Dendritic cell treated with granulocyte-macrophage colony-stimulating factor and Interleukin-4, amounts not matched to agents 40 ng/mL and 50 ng/mL, for 4 days (primary cell): ENCODE results near the gene ADGRE3.
A peak's percentile ranks its signal among the peaks of the same experiment; 100 is the strongest.

Source experiments
- H3K27ac Mint-ChIP-seq: one replicate; pipeline ENCODE4 v1.8.0; 2022; ENCODE audit warnings: mild to moderate bottlenecking, mixed read lengths
- H3K27me3 Mint-ChIP-seq: one replicate; pipeline ENCODE4 v1.8.0; 2022; ENCODE audit warnings: mild to moderate bottlenecking, mixed read lengths
- H3K36me3 Mint-ChIP-seq: one replicate; pipeline ENCODE4 v1.8.0; 2022; ENCODE audit warnings: low read depth, mixed read lengths
- H3K4me1 Mint-ChIP-seq: one replicate; pipeline ENCODE4 v1.8.0; 2022; ENCODE audit warnings: low read depth, mixed read lengths
- H3K4me3 Mint-ChIP-seq: one replicate; pipeline ENCODE4 v1.8.0; 2022; ENCODE audit warnings: mild to moderate bottlenecking, moderate library complexity, mixed read lengths
- H3K9me3 Mint-ChIP-seq: one replicate; pipeline ENCODE4 v1.8.0; 2022; ENCODE audit warnings: mixed read lengths
- intact Hi-C: fragments of 100-400 bp; cut with micrococcal nuclease; formaldehyde crosslinking; loops from one replicate; pipeline ENCODE4 v1.15.0; 2022

The ADGRE3 gene, protein sequence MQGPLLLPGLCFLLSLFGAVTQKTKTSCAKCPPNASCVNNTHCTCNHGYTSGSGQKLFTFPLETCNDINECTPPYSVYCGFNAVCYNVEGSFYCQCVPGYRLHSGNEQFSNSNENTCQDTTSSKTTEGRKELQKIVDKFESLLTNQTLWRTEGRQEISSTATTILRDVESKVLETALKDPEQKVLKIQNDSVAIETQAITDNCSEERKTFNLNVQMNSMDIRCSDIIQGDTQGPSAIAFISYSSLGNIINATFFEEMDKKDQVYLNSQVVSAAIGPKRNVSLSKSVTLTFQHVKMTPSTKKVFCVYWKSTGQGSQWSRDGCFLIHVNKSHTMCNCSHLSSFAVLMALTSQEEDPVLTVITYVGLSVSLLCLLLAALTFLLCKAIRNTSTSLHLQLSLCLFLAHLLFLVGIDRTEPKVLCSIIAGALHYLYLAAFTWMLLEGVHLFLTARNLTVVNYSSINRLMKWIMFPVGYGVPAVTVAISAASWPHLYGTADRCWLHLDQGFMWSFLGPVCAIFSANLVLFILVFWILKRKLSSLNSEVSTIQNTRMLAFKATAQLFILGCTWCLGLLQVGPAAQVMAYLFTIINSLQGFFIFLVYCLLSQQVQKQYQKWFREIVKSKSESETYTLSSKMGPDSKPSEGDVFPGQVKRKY

DNA sequence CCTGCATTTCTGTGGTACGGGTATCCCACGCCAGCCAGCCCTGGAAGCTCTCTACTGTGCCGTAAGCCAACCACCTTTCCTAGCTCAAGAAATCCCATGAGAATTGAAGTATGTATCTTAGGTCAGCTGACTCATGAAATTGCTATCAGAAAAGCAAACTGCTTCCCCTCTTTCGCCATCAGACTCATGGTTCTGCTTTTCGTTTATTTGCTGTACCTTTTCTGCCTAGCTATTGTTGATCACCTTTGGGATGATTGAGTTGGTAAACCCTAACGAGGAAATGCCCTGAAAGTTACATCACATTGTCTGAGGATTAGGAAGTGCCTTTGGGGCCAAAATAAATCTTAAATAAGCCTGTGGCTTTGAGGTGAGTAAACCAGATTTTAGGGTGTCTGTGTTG lies at the start of gene ADGRE3:
ADGRE3 (minus strand) TSS at position 81 of the 400 bp plus-strand sequence; CDS start at position 7, 74 bp downstream.
- Mint-ChIP-seq H3K27ac (no peak within 1 kb of the TSS), H3K27me3 (no peaks in the 10 kb centered on the region), H3K4me1 (peaks cover 43% of the 10 kb centered on the region), H3K9me3 (no peaks in the 10 kb centered on the region), H3K36me3 (no peaks in the 10 kb centered on the region), H3K4me3 (no peak within 1 kb of the TSS)
- intact Hi-C loops = no loop called here

DNA sequence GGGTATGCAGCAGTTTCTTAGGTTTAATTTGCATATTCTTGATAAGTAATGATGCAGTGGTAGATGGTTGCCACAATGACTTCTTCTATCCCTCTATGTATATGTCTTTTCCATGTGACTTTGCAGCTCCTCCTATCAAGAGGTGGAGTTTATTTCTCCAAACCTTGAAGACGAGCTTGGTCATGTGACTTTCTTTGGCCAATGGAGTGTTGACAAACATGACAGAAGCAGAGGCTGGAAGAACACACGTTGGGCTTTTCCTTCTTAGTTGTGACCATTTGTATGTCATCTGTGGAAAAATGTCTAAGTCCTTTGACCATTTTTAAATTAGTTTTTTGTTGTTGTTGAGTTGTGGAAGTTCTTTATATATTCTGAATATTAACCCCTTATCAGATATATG lies 47.5 kb upstream of the ADGRE3 start:
- no peak overlapping the region for H3K27ac Mint-ChIP-seq
- H3K9me3 Mint-ChIP-seq = peaks cover 92% of the 10 kb centered on the region
- H3K36me3 Mint-ChIP-seq = peaks cover 70% of the 10 kb centered on the region
- H3K4me1 Mint-ChIP-seq = no peaks in the 10 kb centered on the region
- intact Hi-C loops = no loop called here
- H3K27me3 Mint-ChIP-seq = no peaks in the 10 kb centered on the region
- H3K4me3 Mint-ChIP-seq = no peak overlapping the region

DNA sequence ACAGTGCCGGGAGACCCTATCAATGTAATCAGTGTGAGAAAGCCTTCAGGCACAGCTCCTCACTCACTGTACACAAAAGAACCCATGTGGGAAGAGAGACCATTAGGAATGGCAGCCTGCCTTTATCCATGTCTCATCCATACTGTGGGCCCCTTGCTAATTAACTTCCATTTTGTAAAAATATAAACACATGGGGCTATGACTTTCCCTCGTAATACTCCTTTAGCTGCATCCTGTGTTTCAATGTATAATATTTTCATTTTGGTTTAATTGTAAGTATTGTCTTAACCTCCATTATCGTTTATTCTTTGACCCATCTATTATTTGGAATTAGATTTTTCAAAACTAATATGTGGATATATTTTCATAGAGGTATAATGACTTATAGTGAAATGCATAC lies 44.5 kb upstream of the ADGRE3 start:
- Mint-ChIP-seq H3K27me3 (no peaks in the 10 kb centered on the region), H3K4me1 (no peaks in the 10 kb centered on the region), H3K36me3 (peaks cover 98% of the 10 kb centered on the region), H3K4me3 (no peak overlapping the region), H3K27ac (no peak overlapping the region), H3K9me3 (peaks cover 92% of the 10 kb centered on the region)
- intact Hi-C loops = no loop called here

DNA sequence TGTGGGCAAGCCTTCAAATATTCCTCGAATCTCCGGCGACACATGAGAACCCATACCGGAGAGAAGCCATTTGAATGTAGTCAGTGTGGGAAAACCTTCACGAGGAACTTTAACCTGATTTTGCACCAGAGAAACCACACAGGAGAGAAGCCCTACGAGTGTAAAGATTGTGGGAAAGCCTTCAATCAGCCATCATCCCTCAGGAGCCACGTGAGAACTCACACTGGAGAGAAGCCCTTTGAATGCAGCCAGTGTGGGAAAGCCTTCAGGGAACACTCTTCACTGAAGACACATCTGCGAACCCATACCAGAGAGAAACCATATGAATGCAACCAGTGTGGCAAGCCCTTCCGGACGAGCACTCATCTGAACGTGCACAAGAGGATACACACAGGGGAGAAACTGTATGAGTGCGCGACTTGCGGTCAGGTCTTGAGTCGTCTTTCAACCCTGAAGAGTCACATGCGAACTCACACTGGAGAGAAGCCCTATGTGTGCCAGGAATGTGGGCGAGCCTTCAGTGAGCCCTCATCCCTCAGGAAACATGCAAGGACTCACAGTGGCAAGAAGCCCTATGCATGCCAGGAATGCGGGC lies 44.0 kb upstream of the ADGRE3 start:
- Mint-ChIP-seq H3K9me3 (peaks cover 92% of the 10 kb centered on the region), H3K4me1 (no peaks in the 10 kb centered on the region), H3K4me3 (no peak overlapping the region), H3K27ac (no peak overlapping the region), H3K27me3 (no peaks in the 10 kb centered on the region), H3K36me3 (peaks cover 98% of the 10 kb centered on the region)
- intact Hi-C loops = no loop called here

DNA sequence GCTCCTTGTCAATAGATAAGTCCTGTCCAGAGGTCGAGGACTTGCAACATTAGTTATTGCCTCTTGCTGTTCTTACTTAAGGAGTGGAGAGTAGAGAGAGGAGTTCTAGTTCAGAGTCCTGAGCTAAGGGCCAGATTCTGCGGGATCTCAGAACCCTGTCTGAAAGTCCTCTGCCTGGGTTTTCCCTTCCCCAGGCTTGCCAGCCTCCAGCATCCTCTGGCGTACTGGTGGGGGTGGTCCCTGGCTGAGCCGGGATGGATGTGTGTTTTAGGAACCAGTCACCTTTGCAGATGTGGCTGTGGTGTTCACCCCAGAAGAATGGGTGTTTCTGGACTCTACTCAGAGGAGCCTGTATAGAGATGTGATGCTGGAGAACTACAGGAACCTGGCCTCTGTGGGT lies 41.2 kb upstream of the ADGRE3 start:
- H3K9me3 Mint-ChIP-seq = peaks cover 88% of the 10 kb centered on the region
- no peak overlapping the region for H3K4me3 Mint-ChIP-seq
- H3K27me3 Mint-ChIP-seq = no peaks in the 10 kb centered on the region
- no peak overlapping the region for H3K27ac Mint-ChIP-seq
- intact Hi-C loops = no loop called here
- peaks cover 99% of the 10 kb centered on the region for H3K36me3 Mint-ChIP-seq
- no peaks in the 10 kb centered on the region for H3K4me1 Mint-ChIP-seq

DNA sequence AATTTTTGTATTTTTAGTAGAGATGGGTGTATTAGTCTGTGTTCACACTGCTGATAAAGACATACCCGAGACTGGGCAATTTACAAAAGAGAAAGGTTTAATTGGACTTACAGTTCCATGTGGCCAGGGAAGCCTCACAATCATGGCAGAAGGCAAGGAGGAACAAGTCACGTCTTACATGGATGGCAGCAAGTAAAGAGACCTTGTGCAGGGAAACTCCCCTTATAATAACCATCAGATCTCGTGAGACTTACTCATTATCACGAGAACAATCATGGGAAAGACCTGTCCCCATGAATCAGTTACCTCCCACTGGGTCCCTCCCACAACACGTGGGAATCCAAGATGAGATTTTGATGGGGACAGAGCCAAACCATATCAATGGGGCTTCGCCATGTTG lies 29.8 kb upstream of the ADGRE3 start:
- Mint-ChIP-seq H3K4me1 (no peaks in the 10 kb centered on the region), H3K36me3 (peaks cover 94% of the 10 kb centered on the region), H3K27me3 (no peaks in the 10 kb centered on the region), H3K4me3 (no peak overlapping the region), H3K9me3 (peaks cover 12% of the 10 kb centered on the region), H3K27ac (no peak overlapping the region)
- intact Hi-C loops = no loop called here

DNA sequence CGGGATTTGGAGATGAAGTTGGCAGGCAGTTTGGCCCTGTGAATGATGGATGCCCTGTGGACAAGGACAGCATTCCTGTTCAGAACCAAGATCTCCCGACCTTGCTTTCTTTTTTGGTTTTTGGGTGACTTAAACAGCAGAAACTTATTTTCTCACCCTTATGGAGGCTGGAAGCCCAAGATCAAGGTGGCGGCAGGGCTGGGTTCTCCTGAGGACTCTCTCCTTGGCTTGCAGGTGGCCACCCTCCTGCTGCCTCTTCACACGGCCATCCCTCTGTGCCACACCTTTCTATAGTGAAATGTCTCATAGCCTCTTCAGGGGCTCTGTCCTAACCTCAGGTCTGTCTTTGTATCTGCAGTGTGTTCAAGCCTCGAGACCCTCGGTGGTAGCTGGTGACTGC lies 29.2 kb upstream of the ADGRE3 start:
- Mint-ChIP-seq H3K27me3 (no peaks in the 10 kb centered on the region), H3K36me3 (peaks cover 94% of the 10 kb centered on the region), H3K4me1 (no peaks in the 10 kb centered on the region), H3K9me3 (peaks cover 6% of the 10 kb centered on the region), H3K4me3 (no peak overlapping the region), H3K27ac (no peak overlapping the region)
- intact Hi-C loops = no loop called here

DNA sequence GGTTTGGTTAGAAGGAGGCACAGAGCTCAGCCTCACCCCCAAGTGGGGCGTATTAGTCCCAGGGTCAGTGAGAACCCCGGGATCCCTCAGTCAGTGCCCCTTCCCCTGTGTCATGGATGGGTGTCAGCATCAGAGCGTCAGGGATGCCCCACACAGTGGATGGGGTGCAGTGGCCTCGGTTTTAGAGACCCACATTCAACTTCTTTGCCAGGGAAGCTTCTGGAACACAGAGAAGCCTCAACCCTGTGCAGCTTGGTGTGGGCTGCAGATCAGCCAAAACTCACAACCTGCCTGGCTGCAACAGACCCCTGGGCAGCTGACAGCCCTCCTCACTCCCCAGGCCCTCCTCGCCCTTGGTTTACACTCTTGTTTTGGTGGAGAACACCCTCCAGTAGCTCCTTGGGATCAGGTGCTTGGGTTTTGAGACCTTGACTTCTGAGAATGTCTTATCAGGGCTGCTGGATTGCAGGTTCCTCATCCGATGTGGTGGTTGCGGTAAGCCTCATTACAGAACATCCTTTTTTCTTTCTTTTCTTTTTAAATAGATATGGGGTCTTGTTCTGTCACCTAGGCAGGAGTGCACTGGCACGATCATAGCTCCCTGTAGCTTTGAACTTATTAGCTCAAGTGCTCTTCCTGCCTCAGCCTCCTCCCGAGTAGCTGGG lies 26.2 kb upstream of the ADGRE3 start:
- no peaks in the 10 kb centered on the region for H3K27me3 Mint-ChIP-seq
- intact Hi-C loops = no loop called here
- H3K4me3 Mint-ChIP-seq = no peak overlapping the region
- no peak overlapping the region for H3K27ac Mint-ChIP-seq
- H3K4me1 Mint-ChIP-seq = no peaks in the 10 kb centered on the region
- peaks cover 98% of the 10 kb centered on the region for H3K36me3 Mint-ChIP-seq
- H3K9me3 Mint-ChIP-seq = no peaks in the 10 kb centered on the region

DNA sequence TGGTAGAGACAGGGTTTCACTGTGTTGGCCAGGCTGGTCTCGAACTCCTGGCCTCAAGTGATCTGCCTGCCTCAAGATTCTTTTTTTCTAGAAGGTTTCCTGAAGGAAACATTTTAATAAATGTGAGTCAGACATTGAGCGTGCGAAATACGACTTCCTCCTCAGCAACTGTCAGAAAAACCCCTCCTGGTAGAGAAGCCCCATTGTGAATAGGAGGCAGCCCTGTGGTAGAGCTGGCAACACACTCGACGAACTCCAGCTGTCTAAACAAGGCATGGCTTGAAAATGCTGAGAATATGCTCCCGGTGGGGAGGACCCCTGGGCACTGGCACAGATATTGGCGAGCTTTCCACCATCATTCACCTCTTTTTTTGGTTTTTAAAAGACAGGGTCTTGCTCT lies 25.0 kb upstream of the ADGRE3 start:
- peaks cover 98% of the 10 kb centered on the region for H3K36me3 Mint-ChIP-seq
- H3K4me1 Mint-ChIP-seq = no peaks in the 10 kb centered on the region
- no peak overlapping the region for H3K27ac Mint-ChIP-seq
- no peak overlapping the region for H3K4me3 Mint-ChIP-seq
- no peaks in the 10 kb centered on the region for H3K27me3 Mint-ChIP-seq
- intact Hi-C loops = no loop called here
- no peaks in the 10 kb centered on the region for H3K9me3 Mint-ChIP-seq

DNA sequence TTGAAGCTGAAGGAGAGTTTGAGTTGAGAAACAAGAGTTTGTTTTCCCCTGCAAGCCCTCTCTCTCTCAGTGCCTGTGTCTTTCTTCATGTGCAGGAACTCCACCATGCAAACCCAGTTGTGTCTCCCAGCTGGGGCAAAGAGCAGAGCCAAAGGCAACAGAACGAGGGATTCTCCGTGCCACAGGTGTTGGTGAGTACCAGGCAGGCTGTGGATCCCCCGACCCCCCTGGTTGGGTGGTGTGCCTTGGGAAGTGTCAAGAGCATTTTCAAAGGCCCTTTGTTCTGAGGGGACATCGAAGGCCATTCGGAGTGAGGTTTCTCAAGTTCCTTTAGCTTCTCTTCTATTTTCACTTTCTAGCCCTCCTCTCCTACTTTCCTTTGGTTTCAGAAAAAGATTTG lies 20.8 kb upstream of the ADGRE3 start:
- Mint-ChIP-seq H3K27ac (no peak overlapping the region), H3K36me3 (peaks cover 83% of the 10 kb centered on the region), H3K4me1 (peaks cover 12% of the 10 kb centered on the region), H3K4me3 (no peak overlapping the region), H3K9me3 (no peaks in the 10 kb centered on the region), H3K27me3 (no peaks in the 10 kb centered on the region)
- intact Hi-C loops = no loop called here

DNA sequence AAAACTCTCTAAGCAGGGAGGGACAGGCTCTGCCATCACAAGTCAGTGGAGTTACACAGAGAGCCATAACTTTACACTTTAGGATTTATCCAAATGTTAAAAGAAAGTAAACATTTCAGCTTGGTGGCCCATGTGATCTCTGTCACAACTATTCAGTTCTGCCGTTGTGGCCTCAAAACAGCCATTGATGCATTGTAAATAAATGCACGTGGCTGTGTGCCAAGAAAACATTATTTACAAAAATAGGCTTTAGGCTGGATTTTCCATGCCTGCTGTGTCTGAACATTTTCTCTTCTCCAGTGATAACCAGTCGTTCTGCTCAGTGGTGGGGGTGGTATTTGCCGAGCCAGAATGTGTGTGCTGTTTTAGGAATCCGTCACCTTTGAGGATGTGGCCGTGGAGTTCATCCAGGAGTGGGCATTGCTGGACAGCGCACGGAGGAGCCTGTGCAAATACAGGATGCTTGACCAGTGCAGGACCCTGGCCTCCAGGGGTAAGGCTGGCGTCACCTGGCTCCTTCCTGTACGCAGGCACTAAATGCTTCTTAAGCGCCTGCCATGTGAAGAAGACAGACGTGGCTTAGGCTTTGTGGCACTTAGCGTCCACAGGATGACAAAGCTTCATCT lies 20.1 kb upstream of the ADGRE3 start:
- Mint-ChIP-seq H3K4me1 (peaks cover 13% of the 10 kb centered on the region), H3K36me3 (peaks cover 81% of the 10 kb centered on the region), H3K27me3 (no peaks in the 10 kb centered on the region), H3K27ac (no peak overlapping the region), H3K4me3 (no peak overlapping the region), H3K9me3 (no peaks in the 10 kb centered on the region)
- intact Hi-C loops = no loop called here

DNA sequence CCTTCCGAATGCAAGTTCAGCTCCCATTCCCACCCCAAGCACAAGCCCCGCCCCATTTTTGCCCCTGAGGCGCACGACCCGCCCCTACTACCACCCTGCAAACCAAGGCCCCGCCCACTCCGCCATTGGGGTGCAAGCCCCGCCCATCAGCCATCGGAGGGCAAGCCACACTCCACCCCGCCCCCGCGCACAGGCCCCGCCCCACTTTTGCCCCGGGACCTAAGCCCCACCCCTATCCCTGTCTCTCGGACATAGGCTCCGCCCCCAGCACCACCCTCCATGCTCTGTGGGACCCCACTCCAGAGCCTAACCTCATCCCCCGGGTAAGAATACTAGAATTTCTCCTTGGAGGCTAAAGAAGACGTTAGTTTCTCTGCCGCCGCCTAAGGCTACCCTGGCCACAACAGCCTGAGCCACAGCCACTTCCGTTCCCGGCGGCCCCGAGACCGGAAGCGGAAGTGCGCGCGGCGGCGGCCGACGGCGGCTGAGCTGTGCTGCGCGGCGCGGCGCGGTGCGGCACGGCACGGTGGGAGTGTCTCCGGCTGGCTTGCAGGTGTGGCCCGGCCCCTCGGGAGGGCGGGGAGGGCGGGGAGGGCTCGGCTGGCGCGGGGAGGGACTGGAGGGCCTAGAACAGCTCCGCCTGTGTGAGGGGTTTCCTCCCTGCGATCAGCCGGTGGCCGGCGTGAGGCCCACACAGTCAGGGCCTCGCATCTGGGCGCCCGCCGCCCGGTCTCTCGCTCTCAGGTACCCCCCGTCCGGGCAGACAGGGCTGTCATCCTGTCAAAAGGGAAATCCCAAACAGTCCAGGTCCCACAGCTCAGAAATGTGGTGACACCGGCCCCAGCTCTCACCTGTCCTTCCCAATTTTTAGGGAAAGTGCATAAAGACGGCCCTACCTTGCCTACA lies 15.2 kb upstream of the ADGRE3 start, which contains the start of gene ZNF333:
ZNF333 (plus strand) TSS at position 451 of the 906 bp plus-strand sequence. CDS start 3,444 bp downstream, outside the sequence.
- H3K4me1 Mint-ChIP-seq = peaks cover 25% of the 10 kb centered on the region
- intact Hi-C loops = no loop called here
- no peaks in the 10 kb centered on the region for H3K9me3 Mint-ChIP-seq
- H3K4me3 Mint-ChIP-seq = peak within 1 kb of the TSS; percentile 92
- H3K27ac Mint-ChIP-seq = peak within 1 kb of the TSS; percentile 99
- peaks cover 37% of the 10 kb centered on the region for H3K36me3 Mint-ChIP-seq
- no peaks in the 10 kb centered on the region for H3K27me3 Mint-ChIP-seq

DNA sequence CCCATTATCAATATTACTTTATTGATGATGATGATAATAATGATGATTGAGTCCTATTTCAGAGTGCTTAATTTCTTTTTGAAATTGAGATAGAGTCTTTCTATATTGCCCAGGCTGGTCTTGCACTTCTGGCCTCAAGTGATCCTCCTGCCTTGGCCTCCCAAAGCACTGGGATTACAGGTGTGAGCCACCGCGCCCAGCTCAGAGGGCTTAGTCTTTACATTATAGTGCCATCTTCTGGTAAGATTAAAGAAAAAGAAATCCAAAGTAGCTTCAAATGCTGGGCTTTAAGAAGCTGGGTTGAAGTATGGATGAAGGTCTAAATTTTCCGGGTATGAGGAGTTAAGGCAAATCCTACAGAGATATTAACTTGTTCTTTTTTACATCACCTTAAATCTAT lies 11.8 kb upstream of the ADGRE3 start:
- Mint-ChIP-seq H3K4me1 (peaks cover 34% of the 10 kb centered on the region), H3K27me3 (no peaks in the 10 kb centered on the region), H3K36me3 (peaks cover 9% of the 10 kb centered on the region), H3K9me3 (no peaks in the 10 kb centered on the region), H3K27ac (peak overlapping the region; percentile 34), H3K4me3 (no peak overlapping the region)
- intact Hi-C loops = loop anchor here (1.0 kb wide), 1 partner anchor 112 kb away; no protein-coding TSS in a partner anchor
